Activated T-helper 1 cell treated with Interleukin-2 at 50 U/mL for 16 hours (primary cell): ENCODE results near the gene AXDND1.
"Not testable (repeated sequence)": the region's sequence is repeated elsewhere in the genome, so short reads cannot be mapped to it uniquely, and the experiment has no call there.

Experiments
- DNase-seq: peaks from one replicate; pipeline ENCODE4 v3.0.0-alpha.2; 2020; ENCODE audit warnings: low read depth

AXDND1 gene

GRCh38 chr1:179465661-179466060 is 99.9 kb downstream of the AXDND1 start:
- DNase-seq: not testable (repeated sequence)

- no peak for DNase-seq
Measured at GRCh38 chr1:179474713-179475112, 108.9 kb downstream of the AXDND1 start.

GRCh38 chr1:179476484-179476883 is 110.7 kb downstream of the AXDND1 start:
- DNase-seq: no peak

GRCh38 chr1:179478370-179478769 is 112.6 kb downstream of the AXDND1 start:
- DNase-seq: no peak

GRCh38 chr1:179490611-179491010 is 124.8 kb downstream of the AXDND1 start:
- no peak for DNase-seq

- no peak for DNase-seq
Measured at GRCh38 chr1:179493323-179493722, 127.6 kb downstream of the AXDND1 start.

GRCh38 chr1:179506199-179506598 is 140.4 kb downstream of the AXDND1 start:
- no peak for DNase-seq

GRCh38 chr1:179509384-179509783 is 143.6 kb downstream of the AXDND1 start:
- no peak for DNase-seq

GRCh38 chr1:179510038-179510437 is 144.3 kb downstream of the AXDND1 start:
- no peak for DNase-seq

- no peak for DNase-seq
Measured at GRCh38 chr1:179516976-179517705, 151.4 kb downstream of the AXDND1 start.

GRCh38 chr1:179518544-179518943 is 152.8 kb downstream of the AXDND1 start:
- not testable (repeated sequence) for DNase-seq

- no peak for DNase-seq
Measured at GRCh38 chr1:179529482-179530195, 163.9 kb downstream of the AXDND1 start.

- no peak for DNase-seq
Measured at GRCh38 chr1:179530352-179530751, 164.6 kb downstream of the AXDND1 start.

- no peak for DNase-seq
Measured at GRCh38 chr1:179541774-179542173, 176.0 kb downstream of the AXDND1 start.

- DNase-seq: no peak
Measured at GRCh38 chr1:179545321-179545720, 179.6 kb downstream of the AXDND1 start.

- no peak for DNase-seq
Measured at GRCh38 chr1:179547021-179547535, 181.3 kb downstream of the AXDND1 start.

- DNase-seq: no peak
Measured at GRCh38 chr1:179548666-179549367, 183.0 kb downstream of the AXDND1 start.

GRCh38 chr1:179549368-179549700 is 183.6 kb downstream of the AXDND1 start:
- DNase-seq: no peak

- no peak for DNase-seq
Measured at GRCh38 chr1:179550746-179551682, 185.2 kb downstream of the AXDND1 start.

GRCh38 chr1:179554427-179554826 is 188.7 kb downstream of the AXDND1 start:
- DNase-seq: no peak

GRCh38 chr1:179558078-179558477 is 192.3 kb downstream of the AXDND1 start:
- DNase-seq: no peak
